ENCODE data around the gene DPP3. TPM values are rescaled to one million over a fixed set of nuclear protein-coding genes. Genes with fewer than 3 reads are reported as not detected.
A peak's percentile ranks its signal among the peaks of the same experiment; 100 is the strongest.
"Not testable (repeated sequence)": the region's sequence is repeated elsewhere in the genome, so short reads cannot be mapped to it uniquely, and the experiment has no call there.

The DPP3 gene
- total and polyA plus RNA-seq, 2 of the 4 experiments (the other 2 are of a cell fraction) = 51.8 to 66.3 TPM

- H2BK15ac ChIP-seq (ENCODE audit: low read depth, low read length); H4K5ac ChIP-seq (ENCODE audit: low read depth, low read length); H3K4ac ChIP-seq (ENCODE audit: low read depth, low read length); H2AK9ac ChIP-seq (replicated peaks; ENCODE audit: low read depth, low read length, poor library complexity); H3K9me1 ChIP-seq (ENCODE audit: insufficient read depth, low read length); DNase-seq; H2BK5ac ChIP-seq (ENCODE audit: low read depth, low read length, poor library complexity, severe bottlenecking); H3K23ac ChIP-seq (ENCODE audit: low read depth, low read length); in situ Hi-C loops (cut with MboI; ENCODE audit: low sequenced_read_pairs); POLR2A ChIA-PET (ENCODE audit: unreplicated experiment); ATAC-seq (ENCODE audit: low read depth); CTCF ChIA-PET; H3K4me1 ChIP-seq (ENCODE audit: control insufficient read depth, insufficient read depth, low read length); H4K91ac ChIP-seq (ENCODE audit: insufficient read depth, low read depth, low read length); H2BK20ac ChIP-seq (ENCODE audit: low read depth, low read length); dilution Hi-C loops (cut with HindIII; ENCODE audit: low sequenced_read_pairs, unreplicated experiment); H2BK120ac ChIP-seq (ENCODE audit: low read depth, low read length); H3K56ac ChIP-seq (ENCODE audit: extremely low read depth, insufficient read depth, low read length); H2AK5ac ChIP-seq (ENCODE audit: low read depth, low read length); BruUV-seq (replicated peaks); H3K18ac ChIP-seq (ENCODE audit: low read depth, low read length); H3K14ac ChIP-seq (replicated peaks; ENCODE audit: low read depth, low read length); H2AFZ ChIP-seq (replicated peaks; ENCODE audit: low read length, poor library complexity); H3K27ac ChIP-seq (ENCODE audit: insufficient read depth, low read length); intact Hi-C loops (cut with micrococcal nuclease); H3K9me3 ChIP-seq (ENCODE audit: control insufficient read depth, insufficient read depth, low read length); H4K20me1 ChIP-seq (ENCODE audit: insufficient read depth, low read length): not testable (repeated sequence)
- Histone ChIP-seq H4K8ac (ENCODE audit: low read depth in 2 of 2, low read length in 2 of 2) (peak overlapping the region; percentile 51 to 69; a peak in 2 of 4 replicates), H3K4me3 (ENCODE audit: insufficient read depth, low read depth, low read length) (peak overlapping the region; percentile 75), H3K79me1 (ENCODE audit: low read depth in 1 of 2, low read length in 2 of 2) (peaks cover 3 to 19% of the 10 kb centered on the region in 2 experiments; a peak in 2 of 4 replicates), H3K4me2 (ENCODE audit: low read depth, low read length) (peak overlapping the region; percentile 86), H3K27me3 (ENCODE audit: control insufficient read depth, insufficient read depth, low read length) (peaks cover 20% of the 10 kb centered on the region; the same call in 1 of the 2 replicates), H3K9ac (ENCODE audit: low read depth, low read length) (0 out of 2 replicates have a peak overlapping the region, but pooled peaks have one; percentile 35), H3K36me3 (ENCODE audit: control insufficient read depth, insufficient read depth, low read length) (peaks cover 14% of the 10 kb centered on the region; the same call in 1 of the 2 replicates)
- 81% methylated on average over 5 of the region's 14 CpGs; no CpG with 5 or more reads in 1 of the 2 experiments for WGBS, 2 experiments (ENCODE audit: extremely low coverage in 2 of 2, insufficient read length in 1 of 2)
Observed at GRCh38 chr11:66544952-66545351, 64.7 kb downstream of the DPP3 start.

Measured in IMR-90 (cell line).